Right atrium auricular region (tissue), 2 donors: ENCODE results near the gene MYH11. TPM values are rescaled to one million over a fixed set of nuclear protein-coding genes. Genes with fewer than 3 reads are reported as not detected.
A peak's percentile ranks its signal among the peaks of the same experiment; 100 is the strongest.

Source experiments
- DNase-seq: peaks from one replicate; pipeline ENCODE4 v3.0.0-alpha.2; 2019; ENCODE audit warnings: low spot score
- H3K27ac ChIP-seq, 2 donors: fragments of 200-600 bp; sonication (generic); 1 replicate in 1 of 2; 2 replicates in 1 of 2; pipeline ENCODE4 v1.5.1; 2016 to 2019
- H3K27me3 ChIP-seq, 2 donors: fragments of 200-600 bp; sonication (generic); one replicate each; pipeline versions ENCODE4 v1.5.1 to v1.6.0; 2017 to 2019
- H3K36me3 ChIP-seq: fragments of 200-600 bp; sonication (generic); one replicate; pipeline ENCODE4 v1.5.1; 2016
- H3K4me1 ChIP-seq, 2 donors: fragments of 200-600 bp; sonication (generic); one replicate each; pipeline versions ENCODE4 v1.5.1 to v1.6.0; 2017 to 2019
- H3K4me3 ChIP-seq, 2 donors: fragments of 200-600 bp; sonication (generic); 1 replicate in 1 of 2; 2 replicates in 1 of 2; pipeline ENCODE4 v1.5.1; 2017 to 2019; ENCODE audit warnings: mild to moderate bottlenecking in 1 of 2, moderate library complexity in 1 of 2
- H3K9me3 ChIP-seq, 2 donors: fragments of 200-600 bp; sonication (generic); one replicate each; pipeline ENCODE4 v1.5.1; 2019
- total RNA-seq, 2 donors: library from RNA; depleted of rRNA; stranded (reverse); fragments of >200 nt; gene quantifications; one replicate each; pipeline ENCODE4 v1.1.0, GENCODE V29; 2016
- TF ChIP-seq, protein P1 (sequence below), 2 donors: fragments of 200-600 bp; sonication (generic); IDR thresholded peaks; one replicate each; pipeline ENCODE4 v1.5.1; 2019; ENCODE audit warnings: antibody characterized with exemption in 2 of 2

The MYH11 gene
- total RNA-seq, 2 donors from 2014 or later = 60.8 to 89.0 TPM

DNA sequence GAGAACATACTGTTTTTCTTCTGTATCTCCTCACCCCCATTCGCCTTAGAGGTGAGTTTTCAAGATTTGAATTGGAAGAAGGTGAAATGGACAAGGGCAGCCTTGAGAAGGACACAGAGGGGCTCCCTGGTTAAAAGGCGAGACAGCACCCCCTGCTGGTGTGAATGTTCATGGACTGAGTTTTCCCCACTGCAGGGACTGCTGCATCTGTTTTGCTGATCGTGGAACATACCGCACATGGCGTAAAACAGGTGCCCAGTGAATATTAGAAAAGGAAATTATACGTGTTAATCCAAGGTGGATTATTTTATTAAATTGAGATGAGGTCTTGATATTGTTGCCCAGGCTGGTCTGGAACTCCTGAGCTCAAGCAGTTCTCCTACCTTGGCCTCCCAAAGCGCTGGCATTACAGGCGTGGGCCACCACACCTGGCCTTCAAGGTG is 152.3 kb downstream of the MYH11 start:
- Histone ChIP-seq H3K4me3 (no peak overlapping the region), H3K27ac (no peak overlapping the region), H3K36me3 (peaks cover 21% of the 10 kb centered on the region), H3K27me3 (no peaks in the 10 kb centered on the region), H3K4me1 (no peaks in the 10 kb centered on the region), H3K9me3 (no peaks in the 10 kb centered on the region)
- TF ChIP-seq, protein P1, sequence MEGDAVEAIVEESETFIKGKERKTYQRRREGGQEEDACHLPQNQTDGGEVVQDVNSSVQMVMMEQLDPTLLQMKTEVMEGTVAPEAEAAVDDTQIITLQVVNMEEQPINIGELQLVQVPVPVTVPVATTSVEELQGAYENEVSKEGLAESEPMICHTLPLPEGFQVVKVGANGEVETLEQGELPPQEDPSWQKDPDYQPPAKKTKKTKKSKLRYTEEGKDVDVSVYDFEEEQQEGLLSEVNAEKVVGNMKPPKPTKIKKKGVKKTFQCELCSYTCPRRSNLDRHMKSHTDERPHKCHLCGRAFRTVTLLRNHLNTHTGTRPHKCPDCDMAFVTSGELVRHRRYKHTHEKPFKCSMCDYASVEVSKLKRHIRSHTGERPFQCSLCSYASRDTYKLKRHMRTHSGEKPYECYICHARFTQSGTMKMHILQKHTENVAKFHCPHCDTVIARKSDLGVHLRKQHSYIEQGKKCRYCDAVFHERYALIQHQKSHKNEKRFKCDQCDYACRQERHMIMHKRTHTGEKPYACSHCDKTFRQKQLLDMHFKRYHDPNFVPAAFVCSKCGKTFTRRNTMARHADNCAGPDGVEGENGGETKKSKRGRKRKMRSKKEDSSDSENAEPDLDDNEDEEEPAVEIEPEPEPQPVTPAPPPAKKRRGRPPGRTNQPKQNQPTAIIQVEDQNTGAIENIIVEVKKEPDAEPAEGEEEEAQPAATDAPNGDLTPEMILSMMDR (IDR thresholded peaks at IDR 0.05) = peak; percentile 51 to 84
- peak; percentile 88 for DNase-seq

DNA sequence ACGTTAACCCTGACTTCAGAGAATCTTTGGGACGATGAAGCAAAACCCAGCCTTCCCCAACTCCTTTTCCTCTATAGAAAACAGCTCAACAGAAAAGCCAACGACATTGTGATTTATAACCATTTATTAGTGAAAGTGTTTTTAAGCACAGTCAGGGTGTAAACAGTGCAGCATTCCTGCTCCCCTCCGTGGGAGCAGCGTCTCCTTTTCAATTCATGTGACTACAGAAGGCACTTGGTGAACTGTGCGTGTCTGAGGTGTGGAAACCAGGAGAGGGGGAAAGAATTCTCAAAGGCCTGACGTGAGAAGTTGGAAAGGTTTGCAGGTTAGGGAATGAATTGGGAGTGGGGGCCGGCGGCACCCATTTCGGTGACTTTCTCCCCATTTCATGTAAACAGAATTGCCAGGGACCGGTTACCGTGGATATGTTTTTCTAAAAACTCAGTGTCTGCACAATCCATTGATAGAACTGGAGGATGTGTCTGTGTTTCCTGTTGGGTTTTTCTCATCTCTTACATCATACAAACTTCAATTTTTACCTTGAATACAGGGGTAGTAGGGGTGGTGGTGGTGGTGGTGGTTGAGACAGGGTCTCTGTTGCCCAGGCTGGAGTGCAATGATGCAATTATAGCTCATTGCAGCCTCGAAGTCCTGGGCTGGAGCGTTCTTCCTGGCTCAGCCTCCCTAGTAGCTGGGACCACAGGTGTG is 153.6 kb downstream of the MYH11 start:
- Histone ChIP-seq H3K36me3 (peaks cover 30% of the 10 kb centered on the region), H3K27me3 (no peaks in the 10 kb centered on the region), H3K9me3 (no peaks in the 10 kb centered on the region), H3K4me1 (no peaks in the 10 kb centered on the region), H3K4me3 (no peak overlapping the region), H3K27ac (no peak overlapping the region)
- no peak for DNase-seq
- TF ChIP-seq, protein P1 (IDR thresholded peaks at IDR 0.05) = no peak

DNA sequence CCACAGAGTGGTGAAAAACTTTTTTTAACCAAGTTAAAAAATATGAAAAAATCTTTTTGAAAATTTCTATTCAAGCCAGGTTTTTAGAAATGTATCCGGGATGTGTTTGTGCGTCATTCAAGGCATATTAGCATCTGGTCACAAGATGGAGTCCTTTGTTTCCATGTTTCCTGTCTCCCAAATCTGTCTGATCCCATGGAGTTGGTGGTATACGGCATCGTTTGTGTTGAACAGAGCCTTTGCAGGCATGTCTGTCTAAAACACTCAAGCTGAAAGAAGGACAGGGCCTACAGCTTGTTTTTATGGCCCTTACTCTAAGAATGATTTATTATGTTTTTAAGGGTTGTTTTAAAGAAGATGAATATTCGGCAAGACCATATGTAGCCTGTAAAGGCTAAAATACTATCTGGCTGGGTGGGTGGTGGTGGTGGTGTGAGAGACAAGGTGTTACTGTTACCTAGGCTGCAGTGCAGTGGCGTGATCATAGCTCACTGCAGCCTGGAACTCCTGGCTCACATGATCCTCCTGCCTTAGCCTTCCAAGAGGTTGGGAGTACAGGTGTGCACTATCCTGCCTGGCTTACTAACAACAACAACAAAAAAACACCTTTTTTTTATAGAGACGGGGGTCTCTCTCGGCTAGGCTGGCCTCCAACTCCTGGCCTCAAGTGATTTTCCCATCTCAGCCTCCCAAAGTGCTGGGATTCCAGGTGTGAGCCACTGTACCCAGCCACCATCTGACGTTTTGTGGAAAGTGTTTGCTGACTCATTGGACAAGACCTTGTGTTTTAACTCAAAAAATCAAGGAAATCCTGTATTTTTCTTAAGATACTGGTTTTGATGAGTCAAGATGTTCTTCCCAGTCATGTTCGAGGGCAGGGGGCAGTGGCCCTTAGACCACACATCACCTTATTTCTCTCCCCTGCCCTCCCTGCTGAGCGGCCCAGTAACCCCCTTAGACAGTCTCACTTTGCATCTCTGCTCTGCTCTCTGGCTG is 154.6 kb downstream of the MYH11 start:
- Histone ChIP-seq H3K9me3 (no peaks in the 10 kb centered on the region), H3K27me3 (no peaks in the 10 kb centered on the region), H3K36me3 (peaks cover 39% of the 10 kb centered on the region), H3K4me1 (no peaks in the 10 kb centered on the region), H3K4me3 (no peak overlapping the region), H3K27ac (no peak overlapping the region)
- DNase-seq = no peak
- TF ChIP-seq, protein P1 (IDR thresholded peaks at IDR 0.05) = no peak

DNA sequence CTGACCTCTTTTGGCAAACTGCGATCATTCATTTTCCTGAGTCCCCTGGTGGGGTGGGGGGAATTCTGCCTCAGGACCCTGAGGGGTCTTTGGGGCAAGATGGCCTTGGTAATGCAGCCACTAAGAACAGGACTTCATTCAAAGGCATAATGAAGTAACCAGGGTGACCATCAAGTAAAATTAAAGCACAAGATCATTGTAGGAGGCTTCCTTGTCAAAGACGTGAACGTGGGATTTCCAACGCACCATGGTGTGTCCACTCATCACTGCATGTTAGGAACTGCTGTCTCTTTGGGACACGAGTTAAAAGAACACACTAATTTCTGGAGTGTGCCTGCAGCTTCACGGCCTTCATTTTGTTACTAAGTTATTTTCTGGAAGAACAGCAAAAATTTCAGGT is 155.5 kb downstream of the MYH11 start:
- Histone ChIP-seq H3K27ac (no peak overlapping the region), H3K9me3 (no peaks in the 10 kb centered on the region), H3K36me3 (peaks cover 48% of the 10 kb centered on the region), H3K27me3 (no peaks in the 10 kb centered on the region), H3K4me1 (no peaks in the 10 kb centered on the region), H3K4me3 (no peak overlapping the region)
- DNase-seq = no peak
- TF ChIP-seq, protein P1 (IDR thresholded peaks at IDR 0.05) = no peak

DNA sequence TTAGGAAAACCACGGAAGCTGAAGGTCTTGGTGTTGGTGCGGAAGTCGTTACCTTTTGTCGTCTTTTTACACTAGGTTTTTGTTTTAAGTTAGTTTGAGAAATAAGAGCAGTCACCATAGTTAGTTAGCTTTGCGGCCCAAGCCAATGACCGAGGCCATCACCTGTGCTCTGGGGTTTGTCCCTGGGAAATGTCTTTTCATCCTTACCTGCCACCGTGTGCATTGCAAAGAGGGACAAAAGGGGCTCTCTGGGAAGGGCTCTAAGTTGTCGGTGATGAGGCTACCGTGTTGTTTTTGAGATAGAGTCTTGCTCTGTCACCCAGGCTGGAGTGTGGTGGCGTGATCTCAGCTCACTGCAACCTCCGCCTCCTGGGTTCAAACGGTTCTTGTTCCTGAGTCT is 157.0 kb downstream of the MYH11 start:
- Histone ChIP-seq H3K36me3 (peaks cover 56% of the 10 kb centered on the region), H3K27ac (no peak overlapping the region), H3K27me3 (no peaks in the 10 kb centered on the region), H3K9me3 (no peaks in the 10 kb centered on the region), H3K4me3 (no peak overlapping the region), H3K4me1 (no peaks in the 10 kb centered on the region)
- no peak for DNase-seq
- TF ChIP-seq, protein P1 (IDR thresholded peaks at IDR 0.05) = no peak
